ENCODE measurements around the gene GAS6. TPM values are rescaled to one million over a fixed set of nuclear protein-coding genes. Genes with fewer than 3 reads are reported as not detected.

GAS6 gene
- total and polyA plus RNA-seq, 2 donors (not counting 3 experiments of a cell fraction or from before 2014, with no cell fraction given): 69.2 to 109 TPM

DNA sequence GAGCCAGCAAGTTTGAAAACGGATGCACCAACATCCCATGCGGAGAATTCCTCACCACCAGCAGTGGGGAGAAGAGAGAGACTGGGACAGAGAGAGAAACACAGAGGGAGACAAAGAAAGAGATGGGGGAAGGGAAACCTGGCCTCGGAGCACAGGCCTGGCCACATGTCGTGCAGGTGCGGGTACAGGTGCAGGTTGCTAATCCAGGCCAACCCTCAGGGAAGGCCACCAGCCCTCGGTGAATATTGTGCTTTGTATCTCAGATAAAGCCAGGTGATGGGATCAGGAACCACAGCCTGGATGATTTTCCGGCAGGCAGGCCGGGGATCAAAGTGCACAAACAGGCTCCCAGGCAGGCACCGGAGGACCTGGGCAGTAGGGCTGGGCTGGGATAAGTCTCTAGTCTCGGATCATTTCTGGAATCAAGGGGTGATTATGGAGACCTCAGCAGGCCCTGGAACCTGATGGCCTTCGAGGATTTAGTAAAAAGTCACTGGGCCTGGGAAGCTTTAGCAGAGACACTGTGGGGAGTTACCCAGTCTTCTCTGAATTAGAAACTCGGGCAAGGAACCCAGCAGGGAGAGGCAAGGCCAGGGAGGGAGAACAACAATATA lies 3.7 kb downstream of the GAS6 start:
- Histone ChIP-seq H3K36me3 (ENCODE audit: control insufficient read depth in 2 of 2, extremely low read depth in 1 of 2, insufficient read depth in 2 of 2, low read length in 2 of 2) (no peaks in the 10 kb centered on the region), H3K9ac (replicated peaks; ENCODE audit: extremely low read depth, insufficient read depth, low read length) (no peak overlapping the region), H3K9me1 (replicated peaks; ENCODE audit: control insufficient read depth, extremely low read depth, insufficient read depth, low read length) (no peaks in the 10 kb centered on the region), H3K4me1 (ENCODE audit: control insufficient read depth, extremely low read depth, insufficient read depth, low read length) (peaks cover 11% of the 10 kb centered on the region), H3K9me3 (replicated peaks; ENCODE audit: control insufficient read depth, insufficient read depth, low read length) (no peaks in the 10 kb centered on the region), H3K4me2 (ENCODE audit: insufficient read depth, low read length) (no peak overlapping the region), H2AFZ (ENCODE audit: low read depth, low read length) (no peak overlapping the region), H3K27ac (ENCODE audit: insufficient read depth, low read depth, low read length) (no peak overlapping the region), H3K79me2 (ENCODE audit: control insufficient read depth, insufficient read depth, low read length) (no peaks in the 10 kb centered on the region), H3K27me3 (ENCODE audit: control insufficient read depth in 2 of 2, insufficient read depth in 2 of 2, low read length in 2 of 2) (peaks cover 0 to 5% of the 10 kb centered on the region in 2 experiments), H3K4me3 (replicated peaks in 1 of 3; ENCODE audit: insufficient read depth in 1 of 3, low read depth in 1 of 3, low read length in 3 of 3) (no peak overlapping the region), H4K20me1 (replicated peaks; ENCODE audit: control insufficient read depth, extremely low read depth, insufficient read depth, low read length) (no peaks in the 10 kb centered on the region)
- ChIA-PET POLR2A (no interaction called here), CTCF (no interaction called here)
- FAIRE-seq (no peak), DNase-seq (ENCODE audit: low read depth, low spot score) (no peak)
- dilution Hi-C loops (cut with MboI; ENCODE audit: extremely low pct_ligation_motif_present, low sequenced_read_pairs) (no loop called here), intact Hi-C loops (cut with micrococcal nuclease) (loop anchor here (5.0 kb wide), 1 partner anchor 77 kb away; no protein-coding TSS in a partner anchor)
- TF ChIP-seq EZH2 (IDR thresholded peaks at IDR 0.05; ENCODE audit: borderline replicate concordance, low read depth, low read length, severe bottlenecking): no peak
- TF ChIP-seq, protein P1, sequence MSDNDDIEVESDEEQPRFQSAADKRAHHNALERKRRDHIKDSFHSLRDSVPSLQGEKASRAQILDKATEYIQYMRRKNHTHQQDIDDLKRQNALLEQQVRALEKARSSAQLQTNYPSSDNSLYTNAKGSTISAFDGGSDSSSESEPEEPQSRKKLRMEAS (IDR thresholded peaks at IDR 0.05; ENCODE audit: insufficient read depth, insufficient read length): no peak
- no peak for TF ChIP-seq FOS (IDR thresholded peaks at IDR 0.05; ENCODE audit: borderline replicate concordance, insufficient read depth, low read length)
- TF ChIP-seq, protein P2, sequence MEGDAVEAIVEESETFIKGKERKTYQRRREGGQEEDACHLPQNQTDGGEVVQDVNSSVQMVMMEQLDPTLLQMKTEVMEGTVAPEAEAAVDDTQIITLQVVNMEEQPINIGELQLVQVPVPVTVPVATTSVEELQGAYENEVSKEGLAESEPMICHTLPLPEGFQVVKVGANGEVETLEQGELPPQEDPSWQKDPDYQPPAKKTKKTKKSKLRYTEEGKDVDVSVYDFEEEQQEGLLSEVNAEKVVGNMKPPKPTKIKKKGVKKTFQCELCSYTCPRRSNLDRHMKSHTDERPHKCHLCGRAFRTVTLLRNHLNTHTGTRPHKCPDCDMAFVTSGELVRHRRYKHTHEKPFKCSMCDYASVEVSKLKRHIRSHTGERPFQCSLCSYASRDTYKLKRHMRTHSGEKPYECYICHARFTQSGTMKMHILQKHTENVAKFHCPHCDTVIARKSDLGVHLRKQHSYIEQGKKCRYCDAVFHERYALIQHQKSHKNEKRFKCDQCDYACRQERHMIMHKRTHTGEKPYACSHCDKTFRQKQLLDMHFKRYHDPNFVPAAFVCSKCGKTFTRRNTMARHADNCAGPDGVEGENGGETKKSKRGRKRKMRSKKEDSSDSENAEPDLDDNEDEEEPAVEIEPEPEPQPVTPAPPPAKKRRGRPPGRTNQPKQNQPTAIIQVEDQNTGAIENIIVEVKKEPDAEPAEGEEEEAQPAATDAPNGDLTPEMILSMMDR (IDR thresholded peaks at IDR 0.05; ENCODE audit: extremely low read depth in 1 of 2, insufficient read depth in 1 of 2, low read depth in 1 of 2, low read length in 2 of 2): no peak
- TF ChIP-seq POLR2A (IDR thresholded peaks at IDR 0.05; ENCODE audit: low read depth, low read length): no peak
- TF ChIP-seq GATA2 (IDR thresholded peaks at IDR 0.05; ENCODE audit: insufficient read depth, insufficient read length, low read depth, low read length): no peak
- no peak for TF ChIP-seq JUN (IDR thresholded peaks at IDR 0.05; ENCODE audit: borderline replicate concordance, insufficient read depth, insufficient read length, low read depth)
- TF ChIP-seq MYC (IDR thresholded peaks at IDR 0.05; ENCODE audit: low read depth, low read length): no peak
- TF ChIP-seq POLR2AphosphoS5 (IDR thresholded peaks at IDR 0.05; ENCODE audit: insufficient read depth, low read depth, low read length): no peak
- no TSS peak for BruUV-seq (replicated peaks)

All from endothelial cell of umbilical vein (primary cell).